Astrocyte (in vitro differentiated cells and primary cell): ENCODE results near the gene SVIL. TPM values are rescaled to one million over a fixed set of nuclear protein-coding genes. Genes with fewer than 3 reads are reported as not detected.

Source experiments
- DNase-seq: peaks from one replicate; pipeline ENCODE4 v3.0.0-alpha.2; 2010; ENCODE audit warnings: low read depth
- FAIRE-seq: peaks from 2 replicates; lab custom pipeline; 2011; peaks lifted over from hg19 to GRCh38; lab: Jason Lieb, UNC
- H2AFZ ChIP-seq: 2 replicates; pipeline ENCODE4 v1.6.0; 2012; ENCODE audit warnings: low read depth, low read length, inconsistent platforms
- H3K27ac ChIP-seq: 2 replicates; pipeline ENCODE4 v1.5.1; 2011; ENCODE audit warnings: low read depth, low read length, inconsistent platforms
- H3K27me3 ChIP-seq: 2 replicates; pipeline ENCODE4 v1.6.0; 2011; ENCODE audit warnings: low read length, inconsistent platforms; ENCODE audit not compliant: insufficient read depth
- H3K36me3 ChIP-seq: 2 replicates; pipeline ENCODE4 v1.5.1; 2011; ENCODE audit warnings: low read length, inconsistent platforms; ENCODE audit not compliant: insufficient read depth
- H3K4me1 ChIP-seq: 2 replicates; pipeline ENCODE4 v1.5.1; 2011; ENCODE audit warnings: low read length, inconsistent platforms; ENCODE audit not compliant: insufficient read depth
- H3K4me2 ChIP-seq: 2 replicates; pipeline ENCODE4 v1.6.0; 2012; ENCODE audit warnings: low read length, inconsistent platforms
- H3K4me3 ChIP-seq: 2 replicates; pipeline ENCODE4 v1.5.1; 2011; ENCODE audit warnings: low read depth, mild to moderate bottlenecking, low read length, inconsistent platforms; ENCODE audit not compliant: insufficient read depth
- H3K79me2 ChIP-seq: 2 replicates; pipeline ENCODE4 v1.6.0; 2012; ENCODE audit warnings: mild to moderate bottlenecking, low read length, inconsistent platforms; ENCODE audit not compliant: insufficient read depth
- H3K9ac ChIP-seq: 2 replicates; pipeline ENCODE4 v1.6.0; 2012; ENCODE audit warnings: mild to moderate bottlenecking, low read length, inconsistent platforms
- H3K9me3 ChIP-seq: 2 replicates; pipeline ENCODE4 v1.5.1; 2012; ENCODE audit warnings: low read depth, mild to moderate bottlenecking, low read length, inconsistent platforms; ENCODE audit not compliant: insufficient read depth
- H4K20me1 ChIP-seq: 2 replicates; pipeline ENCODE4 v1.6.0; 2012; ENCODE audit warnings: low read length, inconsistent platforms; ENCODE audit not compliant: insufficient read depth
- H3K27ac Mint-ChIP-seq: one replicate; pipeline ENCODE4 v1.8.0; 2021; ENCODE audit warnings: mild to moderate bottlenecking, mixed read lengths; ENCODE audit not compliant: unreplicated experiment
- H3K27me3 Mint-ChIP-seq: one replicate; pipeline ENCODE4 v1.8.0; 2021; ENCODE audit warnings: low read depth, mixed read lengths; ENCODE audit not compliant: unreplicated experiment
- H3K36me3 Mint-ChIP-seq: one replicate; pipeline ENCODE4 v1.8.0; 2021; ENCODE audit warnings: low read depth, mixed read lengths; ENCODE audit not compliant: unreplicated experiment
- H3K4me1 Mint-ChIP-seq: one replicate; pipeline ENCODE4 v1.8.0; 2021; ENCODE audit warnings: low read depth, mixed read lengths; ENCODE audit not compliant: unreplicated experiment
- H3K4me3 Mint-ChIP-seq: one replicate; pipeline ENCODE4 v1.8.0; 2021; ENCODE audit warnings: mild to moderate bottlenecking, moderate library complexity, mixed read lengths; ENCODE audit not compliant: unreplicated experiment
- H3K9me3 Mint-ChIP-seq: one replicate; pipeline ENCODE4 v1.8.0; 2021; ENCODE audit warnings: mild to moderate bottlenecking, mixed read lengths; ENCODE audit not compliant: unreplicated experiment
- EZH2 ChIP-seq: IDR thresholded peaks from 2 replicates; pipeline ENCODE4 v1.6.1; 2012; ENCODE audit warnings: mild to moderate bottlenecking, low read length, inconsistent platforms; ENCODE audit not compliant: insufficient read depth
- total RNA-seq: library from RNA; stranded (reverse); gene quantifications from 2 replicates; pipeline ENCODE4 v1.2.1, GENCODE V29; 2021
- TF ChIP-seq, protein P1 (sequence below): IDR thresholded peaks from 2 replicates; pipeline ENCODE4 v1.5.1; 2011; ENCODE audit warnings: low read depth, mild to moderate bottlenecking, inconsistent platforms, low read length, moderate library complexity; ENCODE audit not compliant: insufficient read depth

SVIL gene
- total RNA-seq, 1 donor from 2014 or later, result 70.4 TPM

DNA sequence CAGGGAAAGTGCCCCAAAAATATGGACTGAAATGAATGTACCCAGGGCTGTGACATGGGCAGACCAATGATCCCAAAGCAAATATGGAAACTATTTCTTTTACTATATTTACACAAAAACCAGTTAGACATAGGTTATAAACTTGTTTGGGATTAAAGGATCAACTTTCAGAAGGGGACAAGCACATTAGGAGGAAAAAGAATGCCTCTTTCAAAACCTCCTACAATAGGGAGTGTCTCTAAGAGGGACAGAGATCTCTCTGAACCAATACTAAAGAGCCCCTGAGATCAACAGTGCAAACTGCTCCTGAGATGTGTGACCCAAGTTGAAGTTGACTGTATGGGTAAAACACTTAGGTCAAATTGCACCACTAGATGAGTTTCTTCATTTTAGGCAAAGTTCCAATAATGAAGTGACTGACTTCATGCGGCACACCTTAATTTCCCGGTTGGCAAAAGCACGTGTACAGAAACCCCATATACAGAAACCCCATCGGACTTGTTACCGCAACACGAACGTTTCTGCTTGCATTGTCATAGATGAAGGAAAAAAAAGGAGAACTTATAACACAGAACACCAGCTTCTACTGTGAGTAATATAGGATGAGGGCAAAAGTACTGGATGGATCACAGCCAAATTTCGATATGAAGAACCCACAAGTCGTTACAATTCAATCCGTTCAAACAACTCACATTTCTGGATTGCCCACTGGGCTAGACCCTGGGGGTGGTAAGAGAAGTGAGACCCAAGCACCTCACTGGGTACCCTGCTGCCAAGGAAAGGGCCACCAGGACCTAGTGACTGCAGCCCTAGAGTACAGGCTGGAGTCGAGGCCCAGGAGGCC, 4.3 kb downstream of the SVIL start:
- H3K9me3 ChIP-seq, result no peaks in the 10 kb centered on the region
- H3K27me3 ChIP-seq, result no peaks in the 10 kb centered on the region
- no peak overlapping the region for H3K4me3 Mint-ChIP-seq
- no peak overlapping the region for H3K4me3 ChIP-seq
- H3K36me3 Mint-ChIP-seq, result no peaks in the 10 kb centered on the region
- no peaks in the 10 kb centered on the region for H3K27me3 Mint-ChIP-seq
- no peak overlapping the region for H2AFZ ChIP-seq
- peaks cover 60% of the 10 kb centered on the region for H3K79me2 ChIP-seq
- peaks cover 36% of the 10 kb centered on the region for H3K4me1 ChIP-seq
- peaks cover 33% of the 10 kb centered on the region for H4K20me1 ChIP-seq
- H3K9me3 Mint-ChIP-seq, result no peaks in the 10 kb centered on the region
- FAIRE-seq (no peak), DNase-seq (no peak)
- peaks cover 3% of the 10 kb centered on the region for H3K36me3 ChIP-seq
- H3K9ac ChIP-seq, result no peak overlapping the region
- no peak overlapping the region for H3K27ac ChIP-seq
- TF ChIP-seq, protein P1, sequence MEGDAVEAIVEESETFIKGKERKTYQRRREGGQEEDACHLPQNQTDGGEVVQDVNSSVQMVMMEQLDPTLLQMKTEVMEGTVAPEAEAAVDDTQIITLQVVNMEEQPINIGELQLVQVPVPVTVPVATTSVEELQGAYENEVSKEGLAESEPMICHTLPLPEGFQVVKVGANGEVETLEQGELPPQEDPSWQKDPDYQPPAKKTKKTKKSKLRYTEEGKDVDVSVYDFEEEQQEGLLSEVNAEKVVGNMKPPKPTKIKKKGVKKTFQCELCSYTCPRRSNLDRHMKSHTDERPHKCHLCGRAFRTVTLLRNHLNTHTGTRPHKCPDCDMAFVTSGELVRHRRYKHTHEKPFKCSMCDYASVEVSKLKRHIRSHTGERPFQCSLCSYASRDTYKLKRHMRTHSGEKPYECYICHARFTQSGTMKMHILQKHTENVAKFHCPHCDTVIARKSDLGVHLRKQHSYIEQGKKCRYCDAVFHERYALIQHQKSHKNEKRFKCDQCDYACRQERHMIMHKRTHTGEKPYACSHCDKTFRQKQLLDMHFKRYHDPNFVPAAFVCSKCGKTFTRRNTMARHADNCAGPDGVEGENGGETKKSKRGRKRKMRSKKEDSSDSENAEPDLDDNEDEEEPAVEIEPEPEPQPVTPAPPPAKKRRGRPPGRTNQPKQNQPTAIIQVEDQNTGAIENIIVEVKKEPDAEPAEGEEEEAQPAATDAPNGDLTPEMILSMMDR, result no peak
- TF ChIP-seq EZH2, result no peak
- no peak overlapping the region for H3K4me2 ChIP-seq
- H3K27ac Mint-ChIP-seq, result no peak overlapping the region
- H3K4me1 Mint-ChIP-seq, result peaks cover 47% of the 10 kb centered on the region

DNA sequence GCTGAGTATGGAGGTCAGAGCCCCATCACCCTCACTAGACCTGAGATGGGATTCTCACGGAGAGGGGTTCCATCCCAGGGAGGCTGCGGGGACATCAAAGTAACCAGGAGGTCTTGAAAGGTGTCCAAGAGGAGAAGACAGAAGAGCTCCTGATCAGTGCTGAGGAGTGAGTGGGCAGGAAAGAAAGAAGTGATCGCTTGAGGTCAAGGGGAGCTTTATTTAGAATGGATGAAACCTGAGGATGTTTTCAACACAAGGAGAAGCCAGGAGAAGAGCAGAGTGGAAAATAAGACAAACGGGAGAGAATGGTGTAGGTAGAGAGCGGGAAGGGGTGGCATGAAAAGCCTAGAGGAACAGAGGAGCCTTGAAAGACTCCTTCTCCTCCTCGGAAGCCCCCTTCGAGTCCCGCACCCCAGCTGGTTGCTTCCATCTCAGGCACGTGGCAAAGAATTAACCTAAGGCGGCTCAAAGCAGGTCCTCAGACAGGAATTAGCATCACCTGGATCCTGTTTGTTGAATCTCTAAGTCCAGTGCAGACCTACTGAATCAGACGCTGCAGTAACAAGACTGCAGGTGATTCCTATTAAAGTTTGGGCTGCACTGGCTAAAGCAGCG, 5.8 kb downstream of the SVIL start:
- no peak overlapping the region for H3K27ac ChIP-seq
- H4K20me1 ChIP-seq, result peaks cover 33% of the 10 kb centered on the region
- H3K36me3 ChIP-seq, result peaks cover 3% of the 10 kb centered on the region
- Mint-ChIP-seq H3K27ac (no peak overlapping the region), H3K4me3 (no peak overlapping the region), H3K9me3 (no peaks in the 10 kb centered on the region), H3K4me1 (peaks cover 35% of the 10 kb centered on the region), H3K27me3 (no peaks in the 10 kb centered on the region), H3K36me3 (no peaks in the 10 kb centered on the region)
- no peaks in the 10 kb centered on the region for H3K9me3 ChIP-seq
- no peak overlapping the region for H3K4me3 ChIP-seq
- TF ChIP-seq, protein P1, result no peak
- TF ChIP-seq EZH2, result no peak
- H3K9ac ChIP-seq, result no peak overlapping the region
- DNase-seq (no peak), FAIRE-seq (no peak)
- H3K27me3 ChIP-seq, result no peaks in the 10 kb centered on the region
- H3K79me2 ChIP-seq, result peaks cover 68% of the 10 kb centered on the region
- peaks cover 22% of the 10 kb centered on the region for H3K4me1 ChIP-seq
- H2AFZ ChIP-seq, result no peak overlapping the region
- no peak overlapping the region for H3K4me2 ChIP-seq
